Cortex of kidney (tissue), 1 donor: ENCODE measurements around the gene INPP4A.

Experiments
- DNase-seq: peaks from one replicate; lab custom pipeline; 2025; lab: John Stamatoyannopoulos, UW

The INPP4A gene

GRCh38 chr2:98541906-98542305 is 97.2 kb downstream of the INPP4A start:
- no peak for DNase-seq

- DNase-seq = no peak
These were observed 98.6 kb downstream of the INPP4A start for GRCh38 chr2:98543214-98543613.

- DNase-seq = no peak
These were observed 99.2 kb downstream of the INPP4A start for GRCh38 chr2:98543842-98544241.

- no peak for DNase-seq
These were observed 100.9 kb downstream of the INPP4A start for GRCh38 chr2:98545591-98545990.

GRCh38 chr2:98546186-98546585 is 101.5 kb downstream of the INPP4A start:
- no peak for DNase-seq

GRCh38 chr2:98547092-98547790 is 102.6 kb downstream of the INPP4A start:
- DNase-seq = no peak

GRCh38 chr2:98548920-98549818 is 104.5 kb downstream of the INPP4A start:
- no peak for DNase-seq

- no peak for DNase-seq
These were observed 105.5 kb downstream of the INPP4A start for GRCh38 chr2:98550165-98550564.

GRCh38 chr2:98551316-98551715 is 106.7 kb downstream of the INPP4A start:
- no peak for DNase-seq

- DNase-seq = no peak
These were observed 108.0 kb downstream of the INPP4A start for GRCh38 chr2:98552499-98553179.

GRCh38 chr2:98554116-98554861 is 109.6 kb downstream of the INPP4A start:
- no peak for DNase-seq

GRCh38 chr2:98555696-98556095 is 111.0 kb downstream of the INPP4A start:
- DNase-seq = no peak

- no peak for DNase-seq
These were observed 111.8 kb downstream of the INPP4A start for GRCh38 chr2:98556344-98557033.

GRCh38 chr2:98558852-98559530 is 114.3 kb downstream of the INPP4A start:
- DNase-seq = no peak

GRCh38 chr2:98559581-98559980 is 114.9 kb downstream of the INPP4A start:
- DNase-seq = no peak

- DNase-seq = no peak
These were observed 115.7 kb downstream of the INPP4A start for GRCh38 chr2:98560256-98560771.

GRCh38 chr2:98561018-98561417 is 116.4 kb downstream of the INPP4A start:
- DNase-seq = no peak

GRCh38 chr2:98561902-98562695 is 117.4 kb downstream of the INPP4A start:
- DNase-seq = no peak

- no peak for DNase-seq
These were observed 118.7 kb downstream of the INPP4A start for GRCh38 chr2:98563394-98563793.
